GM12874 (cell line): Measurements from ENCODE around the gene PRKCA.

ENCODE experiments used
- CTCF ChIP-seq: IDR thresholded peaks from 2 replicates; pipeline ENCODE4 v1.5.1; 2011; ENCODE audit warnings: low read depth, mild to moderate bottlenecking, control low read depth, low read length, moderate library complexity; ENCODE audit not compliant: insufficient read depth

PRKCA gene

GRCh38 chr17:66301864-66302741 is at the start of gene PRKCA:
TSS of gene PRKCA (plus strand) at chr17:66302613.
- TF ChIP-seq CTCF: no peak

GRCh38 chr17:66255112-66255511 is 47.3 kb upstream of the PRKCA start:
- TF ChIP-seq CTCF: peak; percentile 44; the same call in 1 of the 2 replicates

- TF ChIP-seq CTCF: no peak
Measured at GRCh38 chr17:66255527-66255971, 46.9 kb upstream of the PRKCA start.

- TF ChIP-seq CTCF: no peak
Measured at GRCh38 chr17:66260275-66260674, 42.1 kb upstream of the PRKCA start.

- no peak for TF ChIP-seq CTCF
Measured at GRCh38 chr17:66260688-66261087, 41.7 kb upstream of the PRKCA start.

- TF ChIP-seq CTCF: no peak
Measured at GRCh38 chr17:66262767-66263166, 39.6 kb upstream of the PRKCA start.

- TF ChIP-seq CTCF: no peak
Measured at GRCh38 chr17:66264696-66265095, 37.7 kb upstream of the PRKCA start.
